GM08714 (cell line): Measurements from ENCODE around the gene GPBAR1.
"Not testable (repeated sequence)": the region's sequence is repeated elsewhere in the genome, so short reads cannot be mapped to it uniquely, and the experiment has no call there.

ENCODE experiments used
- H3K4me3 ChIP-seq: fragments of 200-500 bp; sonication (Bioruptor generic); 2 replicates; pipeline ENCODE4 v1.5.1; 2014; ENCODE audit warnings: mild to moderate bottlenecking, low read length, inconsistent platforms
- ZNF274 ChIP-seq: IDR thresholded peaks from 2 replicates; pipeline ENCODE4 v1.6.1; 2012; ENCODE audit warnings: mild to moderate bottlenecking, low read depth, low read length

Gene GPBAR1

GRCh38 chr2:218310853-218311540 lies 50.2 kb downstream of the GPBAR1 start:
- no peak for TF ChIP-seq ZNF274
- H3K4me3 ChIP-seq = no peak overlapping the region

- H3K4me3 ChIP-seq = not testable (repeated sequence)
Observed at GRCh38 chr2:218311541-218312266, 50.9 kb downstream of the GPBAR1 start.

GRCh38 chr2:218312267-218312756 lies 51.5 kb downstream of the GPBAR1 start:
- no peak for TF ChIP-seq ZNF274

GRCh38 chr2:218313356-218313755 lies 52.5 kb downstream of the GPBAR1 start:
- TF ChIP-seq ZNF274 = no peak
- no peak overlapping the region for H3K4me3 ChIP-seq

More at GRCh38 chr2:218312267-218312756, 51.5 kb downstream of the GPBAR1 start:
- H3K4me3 ChIP-seq = no peak overlapping the region
